B cell (primary cell): ENCODE results near the gene HSBP1L1. TPM values are rescaled to one million over a fixed set of nuclear protein-coding genes. Genes with fewer than 3 reads are reported as not detected.

Source experiments
- ATAC-seq: fragments of 200-7000 bp; cut with Tn5 transposase; one replicate; pipeline ENCODE4 v1.10.0; 2021; ENCODE audit warnings: low read depth, mild to moderate bottlenecking, moderate number of reproducible peaks, moderate library complexity
- CTCF ChIA-PET: fragments of 350-600 bp; sonication (Branson Sonifier 250); formaldehyde crosslinking; loops from one replicate; lab custom pipeline; 2021; ENCODE audit warnings: antibody characterized with exemption, inconsistent platforms; lab: Charles Lee
- POLR2A ChIA-PET: fragments of 350-600 bp; sonication (Branson Sonifier 250); formaldehyde crosslinking; loops from one replicate; lab custom pipeline; 2021; ENCODE audit warnings: antibody characterized with exemption; lab: Charles Lee
- DNase-seq: peaks from one replicate; pipeline ENCODE4 v3.0.0; 2013
- H2AFZ ChIP-seq: 2 replicates; pipeline ENCODE4 v1.6.1; 2012; ENCODE audit warnings: mild to moderate bottlenecking, low read depth, low read length; ENCODE audit not compliant: insufficient read depth, poor library complexity, severe bottlenecking
- H3K27ac ChIP-seq, 2 donors: 1 replicate in 1 of 2; 2 replicates in 1 of 2; pipeline ENCODE4 v1.5.1; 2012 to 2013; ENCODE audit warnings: low read length in 2 of 2, mild to moderate bottlenecking in 2 of 2, moderate library complexity in 1 of 2
- H3K27me3 ChIP-seq, 4 experiments: fragments of 200-600 bp in 1 of 4; sonication (generic) in 1 of 4; replicated peaks in 1 of 4; 1 replicate in 2 of 4; 2 replicates in 2 of 4; pipeline versions ENCODE4 v1.6.1 to v1.7.0; 2013 to 2016; ENCODE audit warnings: low read length in 3 of 4, mild to moderate bottlenecking in 2 of 4, mixed read lengths in 1 of 4, moderate library complexity in 1 of 4; ENCODE audit not compliant: insufficient read depth in 4 of 4, control insufficient read depth in 3 of 4; ENCODE audit errors: control extremely low read depth in 1 of 4
- H3K36me3 ChIP-seq, 2 experiments: replicated peaks in 1 of 2; 1 replicate in 1 of 2; 2 replicates in 1 of 2; pipeline versions ENCODE4 v1.6.1 to v1.7.1; 2013; ENCODE audit warnings: low read length in 1 of 2; ENCODE audit not compliant: insufficient read depth in 2 of 2, control insufficient read depth in 1 of 2; ENCODE audit errors: control extremely low read depth in 1 of 2, extremely low read depth in 1 of 2
- H3K4me1 ChIP-seq, 2 donors: fragments of 200-600 bp in 1 of 2; sonication (generic) in 1 of 2; 1 replicate in 1 of 2; 2 replicates in 1 of 2; pipeline versions ENCODE4 v1.5.1 to v1.6.1; 2013 to 2017; ENCODE audit warnings: low read length in 2 of 2; ENCODE audit not compliant: control insufficient read depth in 2 of 2, insufficient read depth in 2 of 2
- H3K4me2 ChIP-seq: replicated peaks from 2 replicates; pipeline ENCODE3; 2012; ENCODE audit warnings: mild to moderate bottlenecking, low read depth, low read length; ENCODE audit not compliant: poor library complexity, severe bottlenecking
- H3K4me3 ChIP-seq, 5 experiments: fragments of 200-600 bp in 1 of 5; sonication (generic) in 1 of 5; 1 replicate in 3 of 5; 2 replicates in 2 of 5; pipeline versions ENCODE4 v1.5.1 to v1.7.0; 2011 to 2016; ENCODE audit warnings: low read length in 4 of 5, mild to moderate bottlenecking in 4 of 5, low read depth in 2 of 5, control low read depth in 1 of 5, moderate library complexity in 1 of 5; ENCODE audit not compliant: insufficient read depth in 1 of 5; ENCODE audit errors: control extremely low read depth in 1 of 5, extremely low read depth in 1 of 5
- H3K79me2 ChIP-seq: fragments of 200-600 bp; sonication (generic); one replicate; pipeline ENCODE4 v1.6.0; 2016; ENCODE audit warnings: low read length; ENCODE audit not compliant: control insufficient read depth, insufficient read depth
- H3K9ac ChIP-seq: fragments of 200-600 bp; sonication (generic); 2 replicates; pipeline ENCODE4 v1.6.1; 2017; ENCODE audit warnings: mild to moderate bottlenecking, low read length, moderate library complexity
- H3K9me3 ChIP-seq, 3 donors: one replicate each; pipeline versions ENCODE4 v1.6.1 to v1.7.1; 2013; ENCODE audit warnings: low read length in 2 of 3; ENCODE audit not compliant: control insufficient read depth in 2 of 3, insufficient read depth in 1 of 3; ENCODE audit errors: control extremely low read depth in 1 of 3
- H4K20me1 ChIP-seq: 2 replicates; pipeline ENCODE4 v1.6.0; 2012; ENCODE audit warnings: mild to moderate bottlenecking, low read length; ENCODE audit not compliant: insufficient read depth, control insufficient read depth, poor library complexity, severe bottlenecking
- H3K27ac Mint-ChIP-seq: one replicate; pipeline ENCODE4 v1.8.0; 2021; ENCODE audit warnings: mixed read lengths
- H3K27me3 Mint-ChIP-seq: one replicate; pipeline ENCODE4 v1.8.0; 2021; ENCODE audit warnings: mixed read lengths
- H3K4me1 Mint-ChIP-seq: one replicate; pipeline ENCODE4 v1.8.0; 2021; ENCODE audit warnings: mixed read lengths
- H3K4me3 Mint-ChIP-seq: one replicate; pipeline ENCODE4 v1.8.0; 2021; ENCODE audit warnings: mixed read lengths
- H3K9me3 Mint-ChIP-seq: one replicate; pipeline ENCODE4 v1.8.0; 2022; ENCODE audit warnings: mixed read lengths; ENCODE audit not compliant: insufficient read depth
- EZH2 ChIP-seq: IDR thresholded peaks from 2 replicates; pipeline ENCODE4 v1.6.1; 2012; ENCODE audit warnings: borderline replicate concordance, low read depth, mild to moderate bottlenecking, moderate library complexity, low read length; ENCODE audit not compliant: insufficient read depth, poor library complexity, severe bottlenecking
- WGBS: methylation state at CpG from one replicate; pipeline ENCODE4 v1.1.5; 2013; ENCODE audit warnings: missing lambda C conversion rate; ENCODE audit not compliant: insufficient coverage; 5-methylcytosine and 5-hydroxymethylcytosine counted together
- intact Hi-C: fragments of 100-400 bp; cut with micrococcal nuclease; formaldehyde crosslinking; loops from one replicate; pipeline ENCODE4 v1.10.0; 2022
- polyA plus RNA-seq: library from polyadenylated mRNA; depleted of rRNA; stranded (reverse); fragments of >200 nt; gene quantifications from 2 replicates; pipeline ENCODE4 v1.2.3, GENCODE V29; 2012
- total RNA-seq, 2 donors: library from RNA; stranded (reverse); fragments of 120-200 nt in 1 of 2; gene quantifications; 1 replicate in 1 of 2; 2 replicates in 1 of 2; pipeline versions ENCODE4 v1.2.3 to v1.2.4, GENCODE V29; 2013 to 2022
- TF ChIP-seq, protein P1 (sequence below): fragments of 200-600 bp; IDR thresholded peaks from one replicate; pipeline ENCODE4 v1.8.0; 2022; ENCODE audit warnings: antibody characterized with exemption, mild to moderate bottlenecking

HSBP1L1 gene
- total and polyA plus RNA-seq, 2 donors (not counting 1 experiment from before 2014, with no cell fraction given): 4.6 to 7.2 TPM

- Histone ChIP-seq H2AFZ (no peak overlapping the region), H3K79me2 (peaks cover 95% of the 10 kb centered on the region), H4K20me1 (peaks cover 87% of the 10 kb centered on the region), H3K9me3 (no peaks in the 10 kb centered on the region), H3K27me3 (no peaks in the 10 kb centered on the region), H3K9ac (no peak overlapping the region), H3K4me1 (peaks cover 15 to 16% of the 10 kb centered on the region in 2 donors), H3K4me2 (no peak overlapping the region), H3K36me3 (peaks cover 0 to 39% of the 10 kb centered on the region in 2 experiments), H3K27ac (no peak overlapping the region), H3K4me3 (no peak overlapping the region)
- TF ChIP-seq EZH2: no peak
- TF ChIP-seq, protein P1, sequence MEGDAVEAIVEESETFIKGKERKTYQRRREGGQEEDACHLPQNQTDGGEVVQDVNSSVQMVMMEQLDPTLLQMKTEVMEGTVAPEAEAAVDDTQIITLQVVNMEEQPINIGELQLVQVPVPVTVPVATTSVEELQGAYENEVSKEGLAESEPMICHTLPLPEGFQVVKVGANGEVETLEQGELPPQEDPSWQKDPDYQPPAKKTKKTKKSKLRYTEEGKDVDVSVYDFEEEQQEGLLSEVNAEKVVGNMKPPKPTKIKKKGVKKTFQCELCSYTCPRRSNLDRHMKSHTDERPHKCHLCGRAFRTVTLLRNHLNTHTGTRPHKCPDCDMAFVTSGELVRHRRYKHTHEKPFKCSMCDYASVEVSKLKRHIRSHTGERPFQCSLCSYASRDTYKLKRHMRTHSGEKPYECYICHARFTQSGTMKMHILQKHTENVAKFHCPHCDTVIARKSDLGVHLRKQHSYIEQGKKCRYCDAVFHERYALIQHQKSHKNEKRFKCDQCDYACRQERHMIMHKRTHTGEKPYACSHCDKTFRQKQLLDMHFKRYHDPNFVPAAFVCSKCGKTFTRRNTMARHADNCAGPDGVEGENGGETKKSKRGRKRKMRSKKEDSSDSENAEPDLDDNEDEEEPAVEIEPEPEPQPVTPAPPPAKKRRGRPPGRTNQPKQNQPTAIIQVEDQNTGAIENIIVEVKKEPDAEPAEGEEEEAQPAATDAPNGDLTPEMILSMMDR: no peak
- Mint-ChIP-seq H3K27me3 (no peaks in the 10 kb centered on the region), H3K4me3 (no peak overlapping the region), H3K9me3 (no peaks in the 10 kb centered on the region), H3K27ac (peak overlapping the region; percentile 63), H3K4me1 (peaks cover 59% of the 10 kb centered on the region)
- DNase-seq: no peak
- ChIA-PET POLR2A (no interaction called here), CTCF (interaction anchor here (1.2 kb wide), 1 partner anchor 10 kb away, joined by 3 read pairs; no protein-coding TSS in a partner anchor)
- intact Hi-C loops: loop anchor here (10.0 kb wide), 1 partner anchor 161 kb away; no protein-coding TSS in a partner anchor
- ATAC-seq: no peak
- 94% methylated on average over 7 of the region's 7 CpGs for WGBS
These were observed 19.4 kb downstream of the HSBP1L1 start for GRCh38 chr18:79983793-79984192.

DNA sequence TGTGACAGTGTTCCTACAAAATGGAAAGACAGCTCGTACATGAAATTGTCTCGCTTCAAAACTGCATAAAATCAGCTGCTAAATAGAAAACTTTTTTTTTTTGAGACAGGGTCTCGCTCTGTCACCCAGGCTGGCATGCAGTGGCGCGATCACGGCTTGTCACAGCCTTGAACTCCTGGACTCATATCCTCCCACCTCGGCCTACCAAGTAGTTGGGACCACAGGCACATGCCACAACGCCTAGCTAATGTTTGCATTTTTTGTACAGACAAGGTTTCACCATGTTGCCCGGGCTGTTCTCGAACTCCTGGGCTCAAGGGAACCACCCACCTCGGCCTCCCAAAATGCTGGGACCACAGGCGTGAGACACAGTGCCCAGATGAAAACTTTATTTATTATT, 20.7 kb downstream of the HSBP1L1 start:
- no peak overlapping the region for H3K27ac ChIP-seq
- 94% methylated on average over 12 of the region's 12 CpGs for WGBS
- ChIA-PET POLR2A (interaction anchor here (0.7 kb wide), 1 partner anchor 132 kb away, joined by 3 read pairs; no protein-coding TSS in a partner anchor), CTCF (interaction anchor here (0.7 to 1.4 kb wide), 2 partner anchors 33 to 304 kb away, joined by 4 read pairs; no protein-coding TSS in a partner anchor)
- Mint-ChIP-seq H3K27me3 (no peaks in the 10 kb centered on the region), H3K4me1 (peaks cover 57% of the 10 kb centered on the region), H3K4me3 (no peak overlapping the region), H3K27ac (no peak overlapping the region), H3K9me3 (no peaks in the 10 kb centered on the region)
- TF ChIP-seq EZH2: no peak
- TF ChIP-seq, protein P1: no peak
- H3K4me1 ChIP-seq: peaks cover 15 to 23% of the 10 kb centered on the region in 2 donors
- H3K9me3 ChIP-seq: no peaks in the 10 kb centered on the region
- H3K4me2 ChIP-seq: no peak overlapping the region
- H3K27me3 ChIP-seq: no peaks in the 10 kb centered on the region
- ATAC-seq (no peak), DNase-seq (no peak)
- peaks cover 74% of the 10 kb centered on the region for H4K20me1 ChIP-seq
- no peak overlapping the region for H3K9ac ChIP-seq
- H3K79me2 ChIP-seq: peaks cover 81% of the 10 kb centered on the region
- peaks cover 0 to 30% of the 10 kb centered on the region in 2 experiments for H3K36me3 ChIP-seq
- intact Hi-C loops: loop anchor here (10.0 kb wide), 1 partner anchor 160 kb away; no protein-coding TSS in a partner anchor
- H3K4me3 ChIP-seq: no peak overlapping the region
- H2AFZ ChIP-seq: no peak overlapping the region
